Loucy (cell line): ENCODE data around the gene PILRB.
"Not testable (repeated sequence)": the region's sequence is repeated elsewhere in the genome, so short reads cannot be mapped to it uniquely, and the experiment has no call there.

Source experiments
- H2AFZ ChIP-seq: fragments of 200-600 bp; sonication (generic); 2 replicates; pipeline ENCODE4 v1.6.0; 2016; ENCODE audit warnings: antibody characterized with exemption, mild to moderate bottlenecking, low read length, moderate library complexity
- H3F3A ChIP-seq: fragments of 200-600 bp; 2 replicates; pipeline ENCODE4 v1.6.0; 2016; ENCODE audit warnings: antibody characterized with exemption, low read depth, mild to moderate bottlenecking
- H3K27me3 ChIP-seq: fragments of 200-600 bp; sonication (generic); 2 replicates; pipeline ENCODE4 v1.6.1; 2014; ENCODE audit warnings: low read length, mild to moderate bottlenecking; ENCODE audit not compliant: insufficient read depth, poor library complexity, severe bottlenecking
- H3K36me3 ChIP-seq: fragments of 200-600 bp; sonication (generic); 2 replicates; pipeline ENCODE4 v1.6.1; 2016; ENCODE audit warnings: low read length; ENCODE audit not compliant: insufficient read depth
- H3K4me1 ChIP-seq: fragments of 200-600 bp; sonication (generic); 2 replicates; pipeline ENCODE4 v1.5.1; 2014; ENCODE audit warnings: low read length, mild to moderate bottlenecking; ENCODE audit not compliant: insufficient read depth, poor library complexity, severe bottlenecking
- H3K4me2 ChIP-seq: fragments of 200-600 bp; sonication (generic); 2 replicates; pipeline ENCODE4 v1.6.0; 2014; ENCODE audit warnings: antibody characterized with exemption, low read length, low read depth, mild to moderate bottlenecking; ENCODE audit not compliant: poor library complexity, severe bottlenecking
- H3K4me3 ChIP-seq: fragments of 200-600 bp; sonication (generic); 2 replicates; pipeline ENCODE4 v1.5.1; 2014; ENCODE audit warnings: low read length, mild to moderate bottlenecking, mixed read lengths; ENCODE audit not compliant: poor library complexity, severe bottlenecking
- H3K79me2 ChIP-seq: fragments of 200-600 bp; sonication (generic); 2 replicates; pipeline ENCODE4 v1.6.1; 2014; ENCODE audit warnings: low read length; ENCODE audit not compliant: insufficient read depth
- H3K9ac ChIP-seq: fragments of 200-600 bp; sonication (generic); 2 replicates; pipeline ENCODE4 v1.6.0; 2014; ENCODE audit warnings: mild to moderate bottlenecking, low read depth, low read length, moderate library complexity; ENCODE audit not compliant: poor library complexity, severe bottlenecking
- H3K9me2 ChIP-seq: fragments of 200-600 bp; sonication (generic); replicated peaks from 2 replicates; pipeline ENCODE4 v1.6.1; 2016; ENCODE audit warnings: low read depth, low read length, mixed read lengths
- H3K9me3 ChIP-seq: fragments of 200-600 bp; sonication (generic); 2 replicates; pipeline ENCODE4 v1.6.1; 2014; ENCODE audit warnings: mild to moderate bottlenecking, antibody characterized with exemption, low read length, low read depth; ENCODE audit not compliant: insufficient read depth
- H4K20me1 ChIP-seq: fragments of 200-600 bp; sonication (generic); 2 replicates; pipeline ENCODE4 v1.6.0; 2014; ENCODE audit warnings: antibody characterized with exemption, low read length, mild to moderate bottlenecking; ENCODE audit not compliant: insufficient read depth, poor library complexity, severe bottlenecking
- EZH2phosphoT487 ChIP-seq: fragments of 200-600 bp; IDR thresholded peaks from 2 replicates; pipeline ENCODE4 v1.6.1; 2018; ENCODE audit warnings: antibody characterized with exemption, mild to moderate bottlenecking, moderate library complexity, borderline replicate concordance
- TF ChIP-seq, protein P1 (sequence below): fragments of 200-600 bp; sonication (generic); conservative IDR thresholded peaks from 2 replicates; pipeline ENCODE4 v1.5.1; 2014; ENCODE audit warnings: mild to moderate bottlenecking, antibody characterized with exemption, low read length

The PILRB gene

DNA sequence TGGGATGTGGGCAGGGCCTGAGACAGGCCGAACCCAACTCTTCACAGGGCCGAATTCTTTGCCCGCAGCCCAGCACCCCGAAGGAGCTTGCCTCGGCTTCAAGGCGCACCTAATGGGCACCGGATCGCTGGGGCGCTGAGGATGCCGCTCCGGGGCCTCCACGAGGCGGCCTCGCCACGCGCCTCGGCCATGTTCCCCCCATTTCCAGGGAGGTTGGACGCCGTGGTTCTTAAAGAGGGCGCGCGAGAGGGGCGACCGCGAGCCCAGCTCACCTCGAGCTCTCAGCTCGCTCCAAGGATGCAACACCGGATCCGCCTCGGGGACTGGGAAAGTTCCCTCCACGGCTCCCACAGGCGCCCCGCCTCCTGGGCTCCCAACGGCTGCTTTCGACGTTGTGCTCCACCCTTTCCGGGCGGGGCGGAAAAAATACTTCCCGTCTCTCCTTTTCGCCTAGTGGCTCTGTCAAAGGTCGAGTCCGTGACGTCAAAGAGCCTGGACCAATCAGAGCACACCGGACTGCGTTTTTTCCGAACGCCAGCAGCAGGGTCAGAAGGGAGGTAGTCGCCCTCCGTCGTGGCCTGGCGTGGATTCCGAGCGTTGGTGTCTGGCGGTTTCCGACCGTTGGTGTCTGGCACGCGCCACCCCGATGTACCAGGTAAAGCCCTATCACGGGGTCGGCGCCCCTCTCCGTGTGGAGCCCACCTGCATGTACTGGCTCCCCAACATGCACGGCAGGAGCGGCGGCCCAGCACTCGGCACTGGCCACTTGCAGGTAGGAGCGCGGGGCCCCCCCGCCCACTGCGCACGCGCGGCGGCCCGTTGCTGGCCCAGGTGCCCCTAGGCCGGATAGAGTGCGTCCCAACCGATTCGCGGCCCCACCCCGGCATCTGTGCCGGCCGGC lies 22.1 kb upstream of the PILRB start:
- peak overlapping the region; percentile 76; the same call in 1 of the 2 replicates for H2AFZ ChIP-seq
- H3K4me2 ChIP-seq, H3F3A ChIP-seq, H3K36me3 ChIP-seq, H3K27me3 ChIP-seq, H3K9me3 ChIP-seq, H3K4me1 ChIP-seq, H3K9me2 ChIP-seq: not testable (repeated sequence)
- peak overlapping the region; percentile 81 for H3K9ac ChIP-seq
- H3K79me2 ChIP-seq = peaks cover 49% of the 10 kb centered on the region
- peaks cover 13% of the 10 kb centered on the region for H4K20me1 ChIP-seq
- H3K4me3 ChIP-seq = peak overlapping the region; percentile 76

DNA sequence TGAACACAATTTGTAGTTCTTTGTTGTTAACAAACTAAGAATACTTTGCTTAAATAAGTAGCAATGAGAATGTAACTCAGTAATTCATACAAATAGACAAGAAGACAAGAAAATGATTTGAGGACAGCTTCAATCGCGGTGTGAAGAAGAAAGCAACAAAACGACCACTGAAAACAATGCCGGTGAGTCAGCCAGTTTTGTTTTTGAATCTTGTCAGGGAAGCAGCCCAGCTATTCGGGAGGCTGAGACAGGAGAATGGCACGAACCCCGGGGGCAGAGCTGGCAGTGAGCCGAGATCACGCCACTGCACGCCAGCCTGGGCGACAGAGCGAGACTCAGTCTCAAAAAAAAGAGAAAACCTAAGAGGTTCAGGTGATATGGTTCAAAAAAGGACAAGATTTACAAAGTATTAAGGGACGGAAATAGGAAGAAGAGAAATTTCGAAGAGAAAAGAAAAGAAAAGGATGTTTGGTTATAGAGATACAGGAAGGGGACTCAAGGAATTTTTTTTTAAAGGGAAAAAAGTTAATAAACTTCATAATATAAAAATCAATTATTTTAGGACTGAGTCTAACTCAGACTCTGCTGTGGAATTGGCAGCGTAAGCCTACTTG lies 19.7 kb upstream of the PILRB start:
- not testable (repeated sequence) for H3K9me2 ChIP-seq, H3K9ac ChIP-seq, H3K9me3 ChIP-seq, H2AFZ ChIP-seq, H3K27me3 ChIP-seq, H3F3A ChIP-seq, H3K4me1 ChIP-seq
- Histone ChIP-seq H3K79me2 (peaks cover 63% of the 10 kb centered on the region), H4K20me1 (peaks cover 25% of the 10 kb centered on the region), H3K4me3 (peak overlapping the region; percentile 51), H3K4me2 (peak overlapping the region; percentile 66), H3K36me3 (peaks cover 14% of the 10 kb centered on the region; the same call in 1 of the 2 replicates)

DNA sequence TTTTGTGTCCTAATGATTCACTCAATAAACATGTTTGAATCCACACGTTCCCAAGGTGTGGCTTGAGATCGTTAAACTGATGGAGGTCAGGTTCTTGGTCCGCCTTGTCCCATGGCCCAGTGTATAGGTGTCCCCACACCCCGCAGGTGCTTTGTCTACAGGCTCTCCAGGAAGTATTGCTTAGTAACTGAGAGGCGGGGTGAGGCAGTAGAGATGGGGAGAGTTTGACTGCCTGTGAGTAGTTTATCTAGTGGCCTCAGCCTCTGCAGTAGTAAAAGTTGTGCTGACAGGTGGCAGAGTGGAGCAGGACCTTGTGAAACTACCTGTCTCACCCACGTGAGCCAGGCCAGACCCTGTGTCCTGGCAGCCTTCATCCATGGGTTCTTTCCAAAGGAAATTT lies 16.6 kb upstream of the PILRB start:
- not testable (repeated sequence) for H3K27me3 ChIP-seq, H3K9me3 ChIP-seq, H3K4me1 ChIP-seq, H3K9me2 ChIP-seq, H2AFZ ChIP-seq, H3K4me2 ChIP-seq, H3K4me3 ChIP-seq, H3F3A ChIP-seq, H3K9ac ChIP-seq
- Histone ChIP-seq H4K20me1 (peaks cover 33% of the 10 kb centered on the region), H3K36me3 (peaks cover 21% of the 10 kb centered on the region), H3K79me2 (peaks cover 51% of the 10 kb centered on the region)

DNA sequence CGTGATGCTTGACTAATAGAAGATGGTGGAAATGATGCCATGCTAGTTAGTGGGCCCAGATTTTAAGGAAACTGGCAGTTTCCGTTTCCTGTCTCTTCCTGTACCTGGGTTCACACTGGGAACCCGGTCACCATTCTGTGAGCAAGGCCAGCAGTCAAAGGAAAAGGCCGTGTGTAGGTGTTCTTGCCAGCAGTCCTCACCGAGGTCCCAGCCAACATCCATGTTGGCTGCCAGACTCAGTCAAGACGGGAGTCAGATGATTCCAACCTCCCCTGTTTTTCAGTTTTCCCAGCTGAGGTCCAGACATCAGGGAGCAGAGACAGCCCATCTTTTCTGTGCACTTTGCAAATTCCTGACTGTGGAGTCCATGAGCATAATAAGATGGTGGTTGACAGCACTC lies 15.2 kb upstream of the PILRB start:
- Histone ChIP-seq H3K27me3 (no peaks in the 10 kb centered on the region), H3K4me1 (no peaks in the 10 kb centered on the region), H3K4me3 (no peak overlapping the region), H3K4me2 (no peak overlapping the region), H3K36me3 (peaks cover 36% of the 10 kb centered on the region), H4K20me1 (peaks cover 29% of the 10 kb centered on the region), H3K79me2 (peaks cover 56% of the 10 kb centered on the region), H3F3A (0 out of 2 replicates have a peak, but pooled peaks cover 2% of the 10 kb centered on the region), H3K9me2 (no peaks in the 10 kb centered on the region), H3K9me3 (no peaks in the 10 kb centered on the region), H3K9ac (no peak overlapping the region), H2AFZ (no peak overlapping the region)
- no peak for TF ChIP-seq EZH2phosphoT487
- TF ChIP-seq, protein P1, sequence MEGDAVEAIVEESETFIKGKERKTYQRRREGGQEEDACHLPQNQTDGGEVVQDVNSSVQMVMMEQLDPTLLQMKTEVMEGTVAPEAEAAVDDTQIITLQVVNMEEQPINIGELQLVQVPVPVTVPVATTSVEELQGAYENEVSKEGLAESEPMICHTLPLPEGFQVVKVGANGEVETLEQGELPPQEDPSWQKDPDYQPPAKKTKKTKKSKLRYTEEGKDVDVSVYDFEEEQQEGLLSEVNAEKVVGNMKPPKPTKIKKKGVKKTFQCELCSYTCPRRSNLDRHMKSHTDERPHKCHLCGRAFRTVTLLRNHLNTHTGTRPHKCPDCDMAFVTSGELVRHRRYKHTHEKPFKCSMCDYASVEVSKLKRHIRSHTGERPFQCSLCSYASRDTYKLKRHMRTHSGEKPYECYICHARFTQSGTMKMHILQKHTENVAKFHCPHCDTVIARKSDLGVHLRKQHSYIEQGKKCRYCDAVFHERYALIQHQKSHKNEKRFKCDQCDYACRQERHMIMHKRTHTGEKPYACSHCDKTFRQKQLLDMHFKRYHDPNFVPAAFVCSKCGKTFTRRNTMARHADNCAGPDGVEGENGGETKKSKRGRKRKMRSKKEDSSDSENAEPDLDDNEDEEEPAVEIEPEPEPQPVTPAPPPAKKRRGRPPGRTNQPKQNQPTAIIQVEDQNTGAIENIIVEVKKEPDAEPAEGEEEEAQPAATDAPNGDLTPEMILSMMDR = no peak

DNA sequence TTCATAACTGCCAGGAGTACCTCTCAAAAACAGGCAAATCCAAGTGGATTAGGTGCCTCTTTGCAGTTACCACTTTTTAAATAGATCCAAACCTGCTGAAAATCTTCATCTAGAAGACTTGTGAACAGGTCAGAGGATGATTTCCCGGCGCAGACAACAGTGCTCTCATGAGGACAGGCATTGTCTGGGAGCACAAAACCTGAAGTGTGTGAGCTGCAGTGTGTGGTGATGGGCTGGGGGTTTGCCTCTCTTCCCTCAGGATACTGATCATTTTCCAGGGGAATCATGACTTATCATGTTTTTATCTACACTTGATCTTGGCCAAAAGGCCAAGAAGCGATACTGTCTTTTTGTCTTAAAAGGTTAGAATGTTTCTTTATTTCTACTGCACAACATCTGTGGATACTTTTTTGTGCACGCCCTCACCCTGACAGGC lies 13.8 kb upstream of the PILRB start:
- not testable (repeated sequence) for H3K4me3 ChIP-seq, H2AFZ ChIP-seq, H3K9ac ChIP-seq, H3K4me2 ChIP-seq, H3K4me1 ChIP-seq, H3K27me3 ChIP-seq, H3K9me3 ChIP-seq, H3F3A ChIP-seq, H3K9me2 ChIP-seq
- Histone ChIP-seq H3K36me3 (peaks cover 48% of the 10 kb centered on the region), H3K79me2 (peaks cover 45% of the 10 kb centered on the region; the same call in 1 of the 2 replicates), H4K20me1 (peaks cover 31% of the 10 kb centered on the region)
